Measurements from ENCODE around the gene ENPP6. TPM values are rescaled to one million over a fixed set of nuclear protein-coding genes. Genes with fewer than 3 reads are reported as not detected.

Gene ENPP6
- total and polyA plus RNA-seq, 2 donors (not counting 3 experiments of a cell fraction or from before 2014, with no cell fraction given): not detected

GRCh38 chr4:184251670-184251980 is 34.0 kb upstream of the ENPP6 start:
- no peaks in the 10 kb centered on the region for H3K9me1 ChIP-seq (replicated peaks; ENCODE audit: control insufficient read depth, extremely low read depth, insufficient read depth, low read length)
- H3K36me3 ChIP-seq (ENCODE audit: control insufficient read depth in 2 of 2, extremely low read depth in 1 of 2, insufficient read depth in 2 of 2, low read length in 2 of 2): no peaks in the 10 kb centered on the region
- no peak overlapping the region for H3K4me2 ChIP-seq (ENCODE audit: insufficient read depth, low read length)
- no peaks in the 10 kb centered on the region for H3K9me3 ChIP-seq (replicated peaks; ENCODE audit: control insufficient read depth, insufficient read depth, low read length)
- dilution Hi-C loops (cut with MboI; ENCODE audit: extremely low pct_ligation_motif_present, low sequenced_read_pairs): no loop called here
- no peaks in the 10 kb centered on the region for H3K4me1 ChIP-seq (ENCODE audit: control insufficient read depth, extremely low read depth, insufficient read depth, low read length)
- H3K9ac ChIP-seq (replicated peaks; ENCODE audit: extremely low read depth, insufficient read depth, low read length): no peak overlapping the region
- DNase-seq (ENCODE audit: low read depth, low spot score) (no peak), FAIRE-seq (no peak)
- BruUV-seq (replicated peaks): no TSS peak
- H3K27ac ChIP-seq (ENCODE audit: insufficient read depth, low read depth, low read length): no peak overlapping the region
- intact Hi-C loops (cut with micrococcal nuclease): loop anchor here (1.0 kb wide), 1 partner anchor 411 kb away; no protein-coding TSS in a partner anchor
- H3K4me3 ChIP-seq (replicated peaks in 1 of 3; ENCODE audit: insufficient read depth in 1 of 3, low read depth in 1 of 3, low read length in 3 of 3): no peak overlapping the region
- H2AFZ ChIP-seq (ENCODE audit: low read depth, low read length): no peak overlapping the region
- no peak for TF ChIP-seq JUN (IDR thresholded peaks at IDR 0.05; ENCODE audit: borderline replicate concordance, insufficient read depth, insufficient read length, low read depth)
- TF ChIP-seq POLR2AphosphoS5 (IDR thresholded peaks at IDR 0.05; ENCODE audit: insufficient read depth, low read depth, low read length): no peak
- TF ChIP-seq MYC (IDR thresholded peaks at IDR 0.05; ENCODE audit: low read depth, low read length): no peak
- TF ChIP-seq EZH2 (IDR thresholded peaks at IDR 0.05; ENCODE audit: borderline replicate concordance, low read depth, low read length, severe bottlenecking): no peak
- TF ChIP-seq FOS (IDR thresholded peaks at IDR 0.05; ENCODE audit: borderline replicate concordance, insufficient read depth, low read length): no peak
- TF ChIP-seq POLR2A (IDR thresholded peaks at IDR 0.05; ENCODE audit: low read depth, low read length): no peak
- TF ChIP-seq CTCF (IDR thresholded peaks at IDR 0.05; ENCODE audit: extremely low read depth in 1 of 2, insufficient read depth in 1 of 2, low read depth in 1 of 2, low read length in 2 of 2): no peak
- TF ChIP-seq MAX (IDR thresholded peaks at IDR 0.05; ENCODE audit: insufficient read depth, insufficient read length): no peak
- TF ChIP-seq GATA2 (IDR thresholded peaks at IDR 0.05; ENCODE audit: insufficient read depth, insufficient read length, low read depth, low read length): no peak
- H3K27me3 ChIP-seq (ENCODE audit: control insufficient read depth in 2 of 2, insufficient read depth in 2 of 2, low read length in 2 of 2): peaks cover 0 to 3% of the 10 kb centered on the region in 2 experiments
- no peaks in the 10 kb centered on the region for H4K20me1 ChIP-seq (replicated peaks; ENCODE audit: control insufficient read depth, extremely low read depth, insufficient read depth, low read length)
- CTCF ChIA-PET: interaction anchor here (0.5 to 4.1 kb wide), 17 partner anchors 9 to 754 kb away, joined by 3 to 39 read pairs (median 4); no protein-coding TSS in a partner anchor
- POLR2A ChIA-PET: no interaction called here
- H3K79me2 ChIP-seq (ENCODE audit: control insufficient read depth, insufficient read depth, low read length): no peaks in the 10 kb centered on the region

All from endothelial cell of umbilical vein (primary cell).